Lower leg skin (tissue), 3 donors: ENCODE results near the gene MCCC1.

ENCODE experiments used
- POLR2A ChIP-seq, 2 donors: fragments of 450-650 bp; IDR thresholded peaks; one replicate each; pipeline ENCODE4 v1.6.1; 2016 to 2017; ENCODE audit warnings: antibody characterized with exemption in 2 of 2, mild to moderate bottlenecking in 1 of 2, moderate library complexity in 1 of 2
- TF ChIP-seq, protein P1 (sequence below), 3 donors: fragments of 450-650 bp; IDR thresholded peaks; one replicate each; pipeline ENCODE4 v1.5.1; 2016; ENCODE audit warnings: antibody characterized with exemption in 3 of 3, mild to moderate bottlenecking in 3 of 3, moderate library complexity in 2 of 3

DNA sequence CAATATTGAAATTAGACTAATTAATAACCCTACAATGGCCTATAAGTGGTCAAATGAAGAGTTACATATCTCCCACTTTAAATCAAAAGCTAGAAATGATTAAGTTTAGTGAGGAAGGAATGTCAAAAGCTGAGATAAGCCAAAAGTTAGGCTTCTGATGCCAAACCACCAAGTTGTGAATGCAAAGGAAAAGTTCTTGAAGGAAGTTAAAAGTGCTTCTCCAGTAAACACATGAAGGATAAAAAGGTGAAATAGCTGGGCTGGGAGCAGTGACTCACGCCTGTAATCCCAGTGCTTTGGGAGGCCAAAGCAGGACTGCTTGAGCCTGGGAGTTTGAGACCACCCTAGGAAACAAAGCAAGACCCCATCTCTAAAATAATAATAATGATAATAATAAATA is 72.0 kb downstream of the MCCC1 start:
- TF ChIP-seq, protein P1, sequence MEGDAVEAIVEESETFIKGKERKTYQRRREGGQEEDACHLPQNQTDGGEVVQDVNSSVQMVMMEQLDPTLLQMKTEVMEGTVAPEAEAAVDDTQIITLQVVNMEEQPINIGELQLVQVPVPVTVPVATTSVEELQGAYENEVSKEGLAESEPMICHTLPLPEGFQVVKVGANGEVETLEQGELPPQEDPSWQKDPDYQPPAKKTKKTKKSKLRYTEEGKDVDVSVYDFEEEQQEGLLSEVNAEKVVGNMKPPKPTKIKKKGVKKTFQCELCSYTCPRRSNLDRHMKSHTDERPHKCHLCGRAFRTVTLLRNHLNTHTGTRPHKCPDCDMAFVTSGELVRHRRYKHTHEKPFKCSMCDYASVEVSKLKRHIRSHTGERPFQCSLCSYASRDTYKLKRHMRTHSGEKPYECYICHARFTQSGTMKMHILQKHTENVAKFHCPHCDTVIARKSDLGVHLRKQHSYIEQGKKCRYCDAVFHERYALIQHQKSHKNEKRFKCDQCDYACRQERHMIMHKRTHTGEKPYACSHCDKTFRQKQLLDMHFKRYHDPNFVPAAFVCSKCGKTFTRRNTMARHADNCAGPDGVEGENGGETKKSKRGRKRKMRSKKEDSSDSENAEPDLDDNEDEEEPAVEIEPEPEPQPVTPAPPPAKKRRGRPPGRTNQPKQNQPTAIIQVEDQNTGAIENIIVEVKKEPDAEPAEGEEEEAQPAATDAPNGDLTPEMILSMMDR (IDR thresholded peaks at IDR 0.05) = no peak
- TF ChIP-seq POLR2A (IDR thresholded peaks at IDR 0.05) = no peak
